ENCODE measurements around the gene CUL9. TPM values are rescaled to one million over a fixed set of nuclear protein-coding genes. Genes with fewer than 3 reads are reported as not detected.

Gene CUL9
- total RNA-seq, 1 donor from 2014 or later: 13.1 TPM

GRCh38 chr6:43271103-43271815 is 89.3 kb downstream of the CUL9 start:
- no peak for DNase-seq (ENCODE audit: low read depth in 2 of 2)

DNA sequence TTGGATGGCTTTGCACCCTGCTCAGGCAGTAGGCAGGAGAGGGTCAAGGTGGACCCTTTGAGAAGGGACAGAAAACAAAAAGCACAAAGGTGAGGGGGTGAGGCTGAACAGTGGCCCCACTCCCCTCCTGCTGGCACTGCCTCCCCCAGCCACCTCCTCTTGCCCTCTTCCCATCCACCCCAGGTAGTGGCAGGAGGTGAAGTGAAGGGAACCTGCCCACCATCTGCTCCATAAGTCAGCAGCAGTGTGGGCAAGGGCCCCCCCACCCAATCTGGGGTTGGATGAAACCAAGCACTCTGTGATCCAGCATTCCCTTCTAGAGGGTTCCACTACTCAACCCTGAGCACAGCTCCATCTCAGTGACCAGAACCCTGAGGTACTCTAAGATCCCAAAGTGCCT is 89.9 kb downstream of the CUL9 start:
- DNase-seq (ENCODE audit: low read depth in 2 of 2): no peak

- DNase-seq (ENCODE audit: low read depth in 2 of 2): no peak
These were observed 91.7 kb downstream of the CUL9 start for GRCh38 chr6:43273707-43274106.

Other genes with a start within 250 kb of the CUL9 start
- under 0.01 and 0.13 TPM in 2 replicates for gene GNMT, start 221.4 kb upstream of the CUL9 start, total RNA-seq
- gene PEX6, start 203.0 kb upstream of the CUL9 start, total RNA-seq: 23.0 and 29.7 TPM in 2 replicates
- 27.6 and 32.5 TPM in 2 replicates for gene PPP2R5D, start 197.6 kb upstream of the CUL9 start, total RNA-seq
- gene MEA1, start 168.2 kb upstream of the CUL9 start, total RNA-seq: 35.3 and 39.2 TPM in 2 replicates
- 131 and 152 TPM in 2 replicates for gene KLHDC3, start 167.9 kb upstream of the CUL9 start, total RNA-seq
- 72.3 and 84.3 TPM in 2 replicates for gene RRP36, start 160.6 kb upstream of the CUL9 start, total RNA-seq
- 18.7 and 27.9 TPM in 2 replicates for gene CUL7, start 128.3 kb upstream of the CUL9 start, total RNA-seq
- 11.8 and 13.1 TPM in 2 replicates for gene MRPL2, start 122.8 kb upstream of the CUL9 start, total RNA-seq
- 14.2 and 17.6 TPM in 2 replicates for gene KLC4, start 122.6 kb upstream of the CUL9 start, total RNA-seq
- 20.0 and 37.8 TPM in 2 replicates for gene PTK7, start 105.9 kb upstream of the CUL9 start, total RNA-seq
- gene SRF, start 10.9 kb upstream of the CUL9 start, total RNA-seq: 12.5 and 13.8 TPM in 2 replicates
- 52.0 and 63.5 TPM in 2 replicates for gene DNPH1, start 47.3 kb downstream of the CUL9 start, total RNA-seq
- gene TTBK1, start 61.3 kb downstream of the CUL9 start, total RNA-seq: not detected in 2 replicates
- gene SLC22A7, start 116.1 kb downstream of the CUL9 start, total RNA-seq: not detected in 2 replicates
- not detected in 2 replicates for gene CRIP3, start 126.6 kb downstream of the CUL9 start, total RNA-seq
- gene ZNF318, start 187.5 kb downstream of the CUL9 start, total RNA-seq: 4.0 and 7.0 TPM in 2 replicates
- 11.7 and 15.7 TPM in 2 replicates for gene ABCC10, start 245.3 kb downstream of the CUL9 start, total RNA-seq